NCI-H748 (cell line): Measurements from ENCODE around the gene FAM200B.
"Not testable (repeated sequence)": the region's sequence is repeated elsewhere in the genome, so short reads cannot be mapped to it uniquely, and the experiment has no call there.

Source experiments
- DNase-seq: peaks from one replicate; lab custom pipeline; 2025; ENCODE audit not compliant: unreplicated experiment; lab: John Stamatoyannopoulos, UW

The FAM200B gene

DNA sequence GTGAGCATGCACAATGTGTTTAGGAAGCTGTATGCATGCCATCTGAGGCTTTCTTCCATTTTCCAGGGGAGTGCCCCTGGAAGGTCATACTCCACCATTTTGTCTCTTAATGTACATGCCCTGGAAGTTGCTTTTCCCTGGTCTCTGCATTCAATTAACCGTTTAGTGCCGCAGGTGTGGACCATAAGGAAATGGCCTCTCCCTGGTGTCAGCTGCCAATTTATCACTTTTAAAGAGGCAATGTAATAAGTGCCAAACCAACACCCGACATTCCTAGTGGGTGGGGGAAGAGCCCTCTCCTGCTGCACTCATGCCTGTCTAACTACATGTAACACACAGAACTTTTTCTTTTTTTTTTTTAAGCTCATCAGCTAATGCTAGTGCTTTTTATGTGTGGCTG, 14.1 kb downstream of the FAM200B start:
- DNase-seq: no peak

DNA sequence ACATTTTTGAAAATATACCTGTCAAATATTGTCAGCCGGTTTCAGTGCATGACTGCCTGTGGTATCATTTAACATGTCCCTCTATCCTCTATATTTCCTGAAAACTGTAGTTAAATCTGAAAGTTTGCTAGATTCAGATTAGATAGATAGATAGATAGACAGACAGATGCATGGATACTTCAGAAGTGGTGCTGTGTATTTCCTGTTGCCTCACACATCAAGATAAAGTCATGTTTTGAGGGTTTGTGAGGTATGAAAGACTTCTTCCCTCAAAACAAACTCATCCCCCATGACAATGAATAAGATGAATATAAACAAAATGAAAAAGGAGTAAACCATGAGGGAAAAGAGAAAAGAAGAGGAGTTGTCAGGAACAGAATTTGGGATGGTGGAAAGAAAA, 15.2 kb downstream of the FAM200B start:
- DNase-seq: no peak

DNA sequence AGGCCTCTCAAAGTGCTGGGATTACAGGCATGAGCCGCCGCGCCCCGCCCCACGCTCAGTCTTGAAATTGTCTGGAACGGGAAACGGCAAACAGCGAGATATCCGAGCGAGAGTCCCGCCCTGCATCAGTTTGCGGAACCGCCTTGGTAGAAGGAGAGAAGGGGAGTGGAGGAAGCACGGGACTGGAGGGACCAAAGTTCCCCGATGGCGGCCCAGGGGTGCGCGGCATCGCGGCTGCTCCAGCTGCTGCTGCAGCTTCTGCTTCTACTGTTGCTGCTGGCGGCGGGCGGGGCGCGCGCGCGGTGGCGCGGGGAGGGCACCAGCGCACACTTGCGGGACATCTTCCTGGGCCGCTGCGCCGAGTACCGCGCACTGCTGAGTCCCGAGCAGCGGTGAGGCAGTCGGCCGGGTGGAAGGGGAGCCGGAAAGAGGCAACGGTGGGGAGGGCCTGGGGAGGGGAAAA, 21.3 kb downstream of the FAM200B start, which contains the start of gene BST1:
TSS of gene BST1 (plus strand) at position 125 of the 463 bp plus-strand sequence. CDS start at position 205, 80 bp downstream.
- DNase-seq: no peak

DNA sequence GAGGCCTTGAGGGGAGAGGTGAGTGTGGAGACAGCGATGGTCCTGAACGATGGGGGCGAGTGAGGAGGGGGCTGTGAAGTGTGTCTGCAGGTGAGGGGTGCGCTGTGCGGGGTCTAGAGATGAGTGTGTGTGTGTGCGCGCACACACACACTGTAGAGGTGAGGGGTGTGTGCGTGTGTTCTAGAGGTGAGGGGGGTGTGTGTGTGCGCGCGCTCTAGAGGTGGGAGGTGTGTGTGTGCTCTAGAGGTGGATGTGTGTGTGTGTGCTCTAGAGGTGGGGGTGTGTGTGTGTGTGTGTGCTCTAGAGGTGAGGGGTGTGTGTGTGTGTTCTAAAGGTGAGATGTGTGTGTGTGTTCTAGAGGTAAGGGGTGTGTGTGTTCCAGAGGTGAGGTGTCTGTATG, 21.8 kb downstream of the FAM200B start:
- DNase-seq: no peak

DNA sequence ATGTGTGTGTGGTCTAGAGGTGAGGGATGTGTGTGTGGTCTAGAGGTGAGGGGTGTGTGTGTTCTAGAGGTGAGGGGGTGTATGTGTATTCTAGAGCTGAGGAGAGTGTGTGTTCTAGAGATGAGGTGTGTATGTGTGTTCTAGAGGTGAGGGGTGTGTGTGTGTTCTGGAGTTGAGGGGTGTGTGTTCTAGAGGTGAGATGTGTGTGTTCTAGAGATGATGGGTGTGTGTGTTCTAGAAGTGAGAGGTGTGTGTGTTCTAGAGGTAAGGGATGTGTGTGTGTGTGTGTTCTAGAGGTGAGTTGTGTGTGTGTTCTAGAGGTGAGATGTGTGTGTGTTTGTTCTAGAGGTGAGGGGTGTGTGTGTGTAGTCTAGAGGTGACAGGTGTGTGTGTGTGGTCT, 22.5 kb downstream of the FAM200B start:
- no peak for DNase-seq

DNA sequence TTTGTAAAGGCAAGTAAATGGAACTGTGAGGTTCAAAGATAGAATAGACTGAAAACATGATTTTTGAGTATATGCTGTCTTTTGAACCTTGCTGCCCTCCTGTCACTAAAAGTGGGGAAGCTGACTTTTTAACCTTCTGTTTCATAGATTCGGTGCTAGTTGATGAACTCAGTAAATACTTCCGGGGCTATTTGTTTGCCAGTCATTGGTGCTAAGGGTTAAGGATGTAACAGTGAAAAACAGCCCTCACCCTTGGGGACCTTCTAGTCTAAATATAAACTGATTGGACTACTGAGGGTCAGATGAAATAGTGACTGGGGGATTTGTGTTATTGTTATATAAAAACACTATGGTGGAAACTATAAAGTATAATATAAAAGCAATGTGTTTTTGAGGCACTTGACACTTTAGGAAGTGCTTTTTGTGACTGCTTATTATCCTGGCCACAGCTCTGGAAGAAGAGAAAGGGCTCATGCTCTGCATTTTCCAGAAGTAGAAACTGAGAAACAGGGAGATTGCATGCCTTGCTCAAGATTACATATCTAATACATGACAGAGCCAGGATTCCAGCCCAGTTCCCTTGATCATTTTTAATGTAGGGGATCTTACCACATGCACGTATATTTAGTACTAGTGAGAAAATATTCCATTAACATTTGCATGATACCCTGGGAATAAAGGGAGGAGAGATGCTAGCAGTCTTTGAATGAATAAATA, 25.2 kb downstream of the FAM200B start:
- DNase-seq: no peak

DNA sequence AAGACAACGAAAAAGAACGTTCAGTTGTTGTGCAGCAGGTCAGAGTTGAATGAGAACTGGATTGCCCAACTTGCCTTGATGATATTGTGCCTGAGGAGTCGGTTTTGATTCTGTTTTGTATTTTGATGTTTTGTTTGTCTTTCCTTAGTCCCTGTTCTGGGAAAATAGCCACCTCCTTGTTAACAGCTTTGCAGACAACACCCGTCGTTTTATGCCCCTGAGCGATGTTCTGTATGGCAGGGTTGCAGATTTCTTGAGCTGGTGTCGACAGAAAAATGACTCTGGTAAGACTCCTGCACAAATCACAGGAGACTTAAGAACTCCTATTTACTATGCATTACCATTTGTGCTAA, 25.7 kb downstream of the FAM200B start:
- no peak for DNase-seq

DNA sequence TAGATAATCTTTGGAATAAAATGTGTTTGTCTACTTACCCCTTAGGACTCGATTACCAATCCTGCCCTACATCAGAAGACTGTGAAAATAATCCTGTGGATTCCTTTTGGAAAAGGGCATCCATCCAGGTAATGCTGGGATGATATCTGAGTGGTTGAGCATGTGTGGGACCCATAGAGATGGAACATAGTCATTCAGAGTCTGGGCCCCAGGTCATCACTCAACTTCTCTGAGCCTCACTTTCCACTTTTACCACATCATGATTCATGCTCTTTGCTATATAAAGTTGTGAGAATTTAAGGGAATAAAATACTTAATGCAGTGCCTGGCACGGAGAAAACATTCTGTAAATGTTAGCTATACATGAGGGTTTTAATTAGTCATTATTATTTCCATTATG, 30.1 kb downstream of the FAM200B start:
- DNase-seq: no peak

DNA sequence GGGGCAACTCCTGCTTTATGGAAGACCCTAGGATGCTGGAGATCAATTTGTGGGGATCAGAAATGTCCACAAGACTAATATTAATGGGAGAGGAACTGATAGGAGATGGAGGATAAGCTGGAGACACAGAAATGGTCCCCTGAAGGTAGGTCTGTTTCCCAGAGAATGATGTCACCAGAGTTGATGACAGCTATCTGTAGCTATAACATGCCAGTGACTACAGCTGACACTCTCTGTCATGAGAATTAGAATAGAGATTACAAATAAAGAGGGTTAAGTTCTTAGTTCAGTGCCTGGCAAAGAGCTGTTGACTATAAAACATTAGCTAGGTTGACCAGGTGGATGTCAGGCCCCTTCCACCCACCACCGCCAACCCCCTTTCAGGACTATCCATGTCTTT, 30.6 kb downstream of the FAM200B start:
- DNase-seq: no peak

DNA sequence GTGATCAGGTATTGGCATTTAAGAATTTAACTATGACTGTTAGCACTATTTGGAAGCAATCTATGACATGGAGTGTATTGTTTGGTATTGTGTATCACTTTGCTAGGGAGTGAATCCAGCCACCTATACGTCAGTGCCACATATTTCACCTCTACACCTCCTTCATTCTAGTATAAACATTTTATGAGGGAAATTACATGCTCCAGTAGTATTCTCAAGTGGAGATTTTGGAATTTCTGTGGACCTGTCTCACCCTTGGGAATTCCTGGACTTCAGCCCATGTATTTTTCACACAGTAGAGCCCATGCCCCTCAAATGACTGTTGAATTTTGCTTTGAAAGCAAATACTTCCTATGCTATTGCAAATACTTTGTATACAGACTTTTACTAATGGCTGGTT, 32.5 kb downstream of the FAM200B start:
- no peak for DNase-seq

DNA sequence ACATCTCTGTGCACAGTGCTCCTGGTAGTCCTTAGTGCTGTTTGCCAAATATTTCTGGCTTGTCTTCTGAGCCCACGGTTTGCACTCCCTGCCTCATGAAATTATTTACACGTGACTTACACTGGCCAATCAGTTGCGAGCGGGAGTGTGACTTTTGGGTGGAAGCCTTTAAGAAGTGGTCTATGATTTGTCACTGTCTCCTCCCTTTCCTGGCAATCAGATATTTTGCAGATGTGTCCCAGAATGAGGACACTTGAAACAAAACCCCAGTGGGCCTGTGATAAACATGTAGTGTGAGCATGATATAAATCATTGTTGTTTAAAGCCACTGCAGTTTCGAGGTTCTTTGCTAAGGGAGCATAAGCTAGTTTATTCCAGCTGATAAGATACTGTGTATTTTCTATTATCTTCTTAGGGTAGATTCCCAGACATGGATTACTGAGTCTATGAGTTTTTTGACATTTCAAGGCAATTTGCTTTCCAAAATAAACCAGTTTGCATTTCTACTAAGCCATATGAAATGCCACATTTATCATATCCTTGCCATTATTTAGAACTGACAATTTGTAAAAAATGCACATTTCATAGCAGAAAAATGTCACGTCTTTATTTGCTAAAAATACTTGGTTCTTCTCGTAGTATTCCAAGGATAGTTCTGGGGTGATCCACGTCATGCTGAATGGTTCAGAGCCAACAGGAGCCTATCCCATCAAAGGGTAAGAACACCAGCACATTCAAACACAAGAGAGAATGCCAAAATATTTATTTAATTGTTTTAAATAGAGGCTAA, 33.2 kb downstream of the FAM200B start:
- no peak for DNase-seq

DNA sequence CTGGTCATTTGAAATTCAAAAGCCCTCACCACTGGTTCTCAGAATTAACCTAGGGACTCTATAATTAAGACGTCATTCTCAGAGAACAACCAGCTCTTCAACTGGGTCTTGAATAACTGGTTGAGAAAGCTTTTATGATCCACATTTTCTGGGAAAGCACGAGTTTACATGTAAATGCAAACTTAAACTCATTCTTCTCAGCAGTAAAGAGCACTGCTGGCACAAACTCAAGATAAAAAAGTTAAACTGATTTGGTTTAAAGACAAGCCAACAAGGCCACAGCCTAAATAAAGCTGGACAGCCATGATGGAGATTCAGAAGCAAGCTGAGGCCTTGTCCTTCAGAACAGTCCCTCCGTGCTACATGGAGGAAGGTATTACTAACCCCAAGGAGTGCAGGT, 34.5 kb downstream of the FAM200B start:
- DNase-seq: no peak

DNA sequence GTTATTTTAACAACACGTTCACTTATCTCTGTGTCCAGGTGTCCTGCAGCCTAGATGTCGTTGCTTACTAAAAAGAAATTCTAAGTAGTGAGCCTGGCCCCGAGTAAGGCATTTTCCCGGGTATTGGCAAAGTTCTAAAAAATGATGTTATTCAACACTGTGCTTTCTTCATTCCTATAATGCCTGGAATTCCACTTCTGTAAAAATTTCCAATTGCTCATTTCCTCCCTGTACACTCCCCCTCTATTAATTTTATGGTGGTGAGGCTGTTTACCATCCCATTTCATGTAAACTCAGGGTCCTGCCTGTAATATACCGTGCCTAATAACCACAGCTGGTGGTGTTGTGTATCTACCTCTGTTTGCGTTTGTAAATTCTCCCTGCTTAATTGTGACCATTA, 35.5 kb downstream of the FAM200B start:
- peak; percentile 22 for DNase-seq

DNA sequence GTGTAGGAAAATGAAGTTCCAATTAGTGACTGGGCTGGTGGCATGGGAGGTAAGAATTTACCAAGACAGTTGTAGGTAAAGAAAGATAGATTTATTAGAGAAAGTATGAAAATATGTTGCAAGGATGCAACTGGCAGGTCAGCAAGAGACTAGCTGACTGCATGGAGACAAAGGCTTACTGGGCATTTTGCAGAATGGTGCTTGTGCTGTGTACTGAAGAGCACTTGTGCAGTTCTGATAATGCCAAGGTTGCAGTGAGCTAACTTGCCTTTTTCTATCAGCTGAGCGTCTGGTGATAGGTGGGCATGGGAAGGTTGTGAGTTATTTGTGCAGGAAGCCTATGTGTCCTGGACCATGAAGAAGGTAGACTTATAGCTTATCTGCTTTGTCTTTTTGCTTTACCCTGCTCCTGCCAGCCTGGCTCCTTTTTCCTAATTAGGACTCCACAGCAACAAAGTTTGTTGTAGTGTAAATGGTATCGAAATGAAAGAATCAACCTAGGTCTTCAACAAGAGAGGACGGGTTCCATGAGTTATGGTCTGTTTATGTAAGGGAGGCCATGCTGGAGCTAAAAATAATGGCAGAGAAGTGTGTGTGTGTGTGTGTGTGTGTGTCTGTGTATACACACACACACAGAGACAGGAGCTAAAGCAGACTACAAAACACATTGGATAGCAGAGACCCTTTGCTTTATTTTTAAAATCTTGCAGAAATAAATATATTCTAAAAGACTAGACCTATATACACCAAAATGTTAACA, 36.2 kb downstream of the FAM200B start:
- no peak for DNase-seq

DNA sequence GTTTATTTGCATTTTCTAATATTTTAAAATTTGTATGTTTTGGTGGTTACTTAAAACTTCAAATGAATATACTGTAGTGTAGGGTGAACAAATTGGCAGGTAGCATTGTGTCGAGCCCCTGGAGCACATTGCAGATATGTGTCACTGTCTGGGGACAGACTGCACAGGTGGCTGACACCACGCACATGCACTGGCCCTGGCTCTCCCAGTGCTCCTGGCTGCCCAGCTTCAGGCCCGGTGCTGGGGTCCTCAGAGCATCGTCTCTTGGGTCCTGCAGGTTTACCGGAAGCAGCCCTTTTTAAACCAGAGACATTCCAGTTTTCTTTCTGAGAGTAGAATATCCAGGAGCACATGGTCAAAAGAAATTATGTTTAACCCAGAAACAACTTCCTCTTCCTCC, 36.8 kb downstream of the FAM200B start:
- no peak for DNase-seq

DNA sequence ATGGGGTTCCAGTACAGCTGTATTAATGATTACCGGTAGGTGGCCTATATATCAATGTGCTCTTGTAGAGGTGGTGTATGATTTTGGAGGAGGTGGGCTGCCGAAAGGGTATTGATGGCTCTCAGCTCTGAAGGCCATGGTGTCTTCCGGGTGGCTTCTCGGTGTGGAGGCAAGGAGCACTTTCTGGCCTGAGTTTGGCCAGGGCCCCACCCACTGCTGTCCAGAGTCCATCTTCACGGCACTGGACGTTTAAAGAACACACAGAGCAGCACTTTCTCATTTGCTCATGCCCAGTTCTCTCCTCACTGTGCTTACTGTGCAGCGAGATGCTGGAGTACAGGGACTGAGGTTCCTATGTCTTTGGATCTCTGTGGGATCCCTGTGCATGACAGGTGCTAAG, 37.3 kb downstream of the FAM200B start:
- no peak for DNase-seq

DNA sequence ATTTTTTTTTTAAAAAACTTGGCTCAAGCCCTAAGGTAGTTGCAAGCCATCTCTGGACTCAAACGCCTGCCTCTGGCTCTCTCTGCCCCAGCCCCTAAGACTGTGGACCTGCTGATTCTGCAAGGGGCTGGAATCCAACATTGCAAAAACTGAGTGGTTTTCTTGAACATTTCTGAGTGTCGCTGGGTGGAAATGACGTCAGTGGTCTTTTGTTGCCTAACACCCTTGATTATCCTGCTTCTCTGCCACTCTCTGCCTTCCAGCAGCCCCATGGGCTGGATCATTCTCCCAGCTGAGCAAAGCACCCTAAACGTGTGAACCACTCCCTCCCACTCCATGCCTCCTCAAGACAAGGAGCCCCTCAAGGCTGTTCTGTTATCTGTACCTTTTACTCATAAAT, 37.9 kb downstream of the FAM200B start:
- no peak for DNase-seq

DNA sequence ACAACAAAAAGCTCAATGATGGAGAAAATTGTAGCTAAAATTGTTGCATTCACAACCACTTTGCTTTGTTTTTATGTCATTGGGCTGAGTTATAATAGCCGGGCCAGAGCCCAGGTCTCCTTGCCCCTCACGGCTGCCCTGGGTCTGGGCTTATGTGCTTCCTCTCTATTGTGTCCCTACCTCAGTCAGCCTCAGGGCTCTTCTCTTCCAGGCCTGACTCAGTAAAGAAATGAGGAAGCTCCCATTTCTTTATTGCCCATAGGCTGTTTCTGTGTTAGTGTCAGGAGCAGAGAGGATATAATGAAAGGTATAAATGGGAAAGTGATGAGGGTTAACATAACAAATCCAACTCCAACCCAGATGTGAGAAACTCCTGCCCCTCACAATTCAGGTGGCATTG, 39.2 kb downstream of the FAM200B start:
- no peak for DNase-seq

DNA sequence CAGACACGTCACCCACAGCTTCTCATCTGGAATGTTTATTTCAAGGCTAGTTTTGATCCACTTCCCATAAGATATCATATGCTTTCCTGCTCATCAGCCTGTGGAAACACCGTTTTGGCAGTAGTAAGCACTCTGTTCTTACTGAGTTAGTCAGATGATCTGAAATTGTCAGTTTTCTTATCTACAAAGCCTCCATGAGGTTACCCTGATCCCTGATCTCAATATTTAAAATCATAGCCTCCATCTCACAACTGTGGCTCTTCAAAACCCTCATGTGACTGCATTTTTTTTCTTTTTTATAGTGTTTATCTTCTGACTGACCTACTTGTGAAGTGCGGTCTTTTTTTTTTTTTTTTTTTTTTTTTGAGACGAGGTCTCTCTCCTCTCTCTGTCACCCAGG, 44.0 kb downstream of the FAM200B start:
- DNase-seq: no peak

DNA sequence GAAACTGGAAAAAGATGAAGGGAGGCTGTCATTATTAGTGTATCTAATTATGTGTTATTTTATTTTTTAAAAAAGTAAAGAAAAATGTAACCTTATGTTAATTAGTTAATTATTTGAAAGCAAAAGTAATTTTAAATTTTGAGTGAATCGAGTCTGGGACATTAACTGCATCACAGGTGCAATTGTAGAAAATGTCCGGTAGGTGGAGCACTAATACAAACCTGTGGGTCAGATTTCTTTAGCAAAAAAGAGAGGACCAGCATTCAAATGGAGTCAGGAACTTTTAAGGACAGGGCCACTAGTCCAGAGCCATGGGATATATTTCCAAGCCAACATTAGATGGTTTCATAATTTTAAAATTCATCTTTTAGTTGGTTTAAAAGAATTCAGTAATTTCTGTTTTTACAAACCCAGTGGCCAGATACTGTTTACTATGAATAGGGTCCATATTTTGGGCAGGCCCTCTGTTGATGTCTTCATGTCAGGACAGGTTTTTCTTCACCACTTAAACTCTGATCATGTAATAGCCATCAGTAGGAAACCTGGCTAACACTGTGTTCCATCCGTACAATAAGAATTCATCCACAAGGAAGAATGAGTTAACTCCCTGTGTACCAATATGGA, 48.4 kb downstream of the FAM200B start:
- DNase-seq: peak; percentile 26

DNA sequence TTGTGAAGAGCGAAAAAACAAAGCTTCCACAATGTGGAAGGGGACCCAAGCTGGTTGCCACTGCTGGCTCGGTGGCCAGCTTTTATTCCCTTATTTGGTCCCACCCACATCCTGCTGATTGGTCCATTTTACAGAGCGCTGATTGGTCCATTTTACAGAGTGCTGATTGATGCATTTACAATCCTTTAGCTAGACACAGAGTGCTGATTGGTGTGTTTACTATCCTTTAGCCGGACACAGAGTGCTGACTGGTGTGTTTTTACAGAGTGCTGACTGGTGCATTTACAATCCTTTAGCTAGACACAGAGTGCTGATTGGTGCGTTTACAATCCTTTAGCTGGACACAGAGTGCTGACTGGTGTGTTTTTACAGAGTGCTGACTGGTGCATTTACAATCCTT, 51.4 kb downstream of the FAM200B start:
- not testable (repeated sequence) for DNase-seq
